OCI-M1 (cell line): ENCODE measurements around the gene XAGE1B.
"Not testable (repeated sequence)": the region's sequence is repeated elsewhere in the genome, so short reads cannot be mapped to it uniquely, and the experiment has no call there.

Experiments
- DNase-seq: peaks from one replicate; lab custom pipeline; 2025; lab: John Stamatoyannopoulos, UW

The XAGE1B gene

DNA sequence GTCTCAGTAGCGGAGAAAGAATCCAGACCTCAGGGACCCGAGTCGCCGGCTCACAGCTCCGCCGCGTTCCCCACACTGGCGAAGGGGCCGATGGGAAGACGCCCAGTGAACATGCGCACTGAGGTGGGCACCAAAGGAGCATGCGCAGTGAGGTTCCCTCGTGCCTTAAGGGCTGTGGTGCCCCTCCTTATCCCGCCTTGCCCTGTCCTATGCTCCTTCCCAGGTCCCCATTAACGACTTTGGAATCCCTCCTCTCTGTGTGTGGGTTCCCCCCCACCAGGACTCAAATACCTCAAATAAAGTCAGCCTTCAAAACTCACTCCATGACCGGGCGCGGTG, at the start of gene XAGE1B:
Gene XAGE1B, minus strand, starts transcription at position 77 of the 339 bp plus-strand sequence. CDS start 1,536 bp downstream, outside the sequence.
- DNase-seq, result not testable (repeated sequence)

DNA sequence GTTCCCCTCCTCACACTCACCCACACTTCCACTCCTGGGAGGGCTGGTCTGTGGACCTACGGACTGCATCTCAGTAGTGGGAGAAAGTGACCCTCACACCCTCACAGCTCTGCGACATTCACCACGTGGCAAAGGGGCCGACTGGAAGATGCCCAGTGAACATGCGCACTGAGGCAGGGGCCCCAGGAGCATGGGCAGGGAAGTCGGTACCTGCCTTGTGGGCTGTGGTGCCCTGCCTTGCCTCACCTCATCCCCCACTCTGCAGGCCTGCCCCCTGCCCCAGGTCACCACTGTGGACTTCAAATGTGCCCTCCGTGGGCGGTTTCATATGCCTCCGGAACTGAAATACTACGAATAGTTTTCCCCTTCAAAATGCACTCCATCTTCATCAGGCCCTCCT, 46.2 kb upstream of the XAGE1B start:
- DNase-seq, result no peak

DNA sequence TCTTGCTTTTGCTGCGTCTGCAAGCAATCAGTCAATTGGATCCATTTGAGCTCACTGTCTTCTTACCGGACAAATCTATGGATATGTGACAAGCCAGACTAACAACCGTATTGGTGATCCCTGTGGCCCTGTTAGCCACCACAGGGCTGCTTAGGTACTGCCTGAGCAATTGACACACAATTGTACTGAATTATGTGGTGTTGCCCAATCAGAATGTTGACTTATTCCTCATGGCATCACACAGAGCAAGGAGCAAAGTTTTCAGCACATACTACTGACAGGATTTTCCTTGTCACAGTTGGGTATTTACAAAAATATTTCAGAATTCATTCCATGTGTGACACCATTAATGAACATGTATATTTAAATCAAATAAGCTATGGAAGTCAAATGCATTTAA, 41.3 kb upstream of the XAGE1B start:
- no peak for DNase-seq

- DNase-seq, result no peak
These were observed 39.9 kb upstream of the XAGE1B start for GRCh38 chrX:52556741-52557140.

DNA sequence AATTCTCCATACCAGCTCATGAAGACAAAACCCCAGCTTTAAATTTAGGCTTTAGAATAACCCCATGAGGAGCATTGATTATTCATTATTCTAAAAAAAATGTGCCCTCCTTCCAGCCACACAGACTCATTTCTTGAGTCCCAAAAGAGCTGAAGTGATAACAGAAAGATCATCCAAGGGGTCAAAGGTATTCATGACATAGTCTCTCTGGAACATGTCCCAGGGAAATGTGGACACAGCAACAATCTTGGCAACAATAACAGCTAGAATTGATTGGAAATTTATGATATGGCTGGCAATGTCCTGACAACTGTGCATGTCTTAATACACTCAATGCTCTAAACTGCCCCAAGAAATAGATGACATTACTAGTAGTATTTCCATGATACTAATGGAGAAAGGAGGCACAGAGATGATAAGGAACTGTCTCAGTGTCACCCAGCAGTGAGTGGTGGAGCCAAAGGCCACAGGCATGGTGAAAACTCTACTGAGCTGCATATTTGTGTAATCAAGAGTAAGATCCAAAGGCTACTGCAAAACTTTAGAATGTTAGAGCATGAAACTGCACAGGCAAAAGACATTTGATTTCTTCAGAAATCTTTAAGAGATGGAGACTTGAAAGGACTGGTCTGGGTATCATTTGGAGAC, 37.3 kb upstream of the XAGE1B start:
- no peak for DNase-seq

- not testable (repeated sequence) for DNase-seq
These were observed 31.9 kb upstream of the XAGE1B start for GRCh38 chrX:52548769-52549168.

DNA sequence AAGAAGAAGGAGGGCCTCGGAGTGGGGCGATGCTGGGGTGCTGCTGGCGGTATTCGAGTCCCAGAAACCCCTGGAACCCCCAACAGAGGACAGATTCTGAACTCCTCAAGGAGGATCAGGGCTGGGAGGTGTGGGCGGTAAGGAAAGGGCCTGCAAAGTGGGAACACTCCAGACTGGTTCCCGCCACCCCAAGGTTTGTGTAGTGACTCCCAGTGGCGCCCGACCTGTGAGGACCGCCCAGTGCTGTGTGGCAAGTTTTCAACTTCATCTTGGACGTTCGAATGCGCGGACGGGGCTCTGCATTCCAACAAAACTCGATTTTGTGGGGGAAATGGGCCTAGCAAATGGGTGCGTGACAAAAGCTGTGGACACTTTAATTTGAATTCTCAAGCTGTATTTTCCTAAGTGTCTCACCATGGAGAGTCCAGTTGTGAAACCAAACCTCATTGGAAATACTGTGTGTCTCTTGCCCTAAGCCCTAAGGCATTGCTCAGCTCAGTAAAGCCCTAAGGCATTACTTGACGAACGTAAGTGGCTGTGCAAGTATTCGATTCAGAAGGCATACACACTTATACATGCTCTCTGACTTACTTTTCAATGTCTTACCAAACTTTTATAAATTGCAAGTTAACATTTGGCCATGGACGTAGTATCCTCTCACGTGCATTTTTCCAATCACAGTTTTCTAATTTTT, 27.4 kb upstream of the XAGE1B start:
- no peak for DNase-seq

- DNase-seq, result no peak
These were observed 25.4 kb upstream of the XAGE1B start for GRCh38 chrX:52542311-52542710.

GRCh38 chrX:52541051-52541450, 24.2 kb upstream of the XAGE1B start:
- not testable (repeated sequence) for DNase-seq

DNA sequence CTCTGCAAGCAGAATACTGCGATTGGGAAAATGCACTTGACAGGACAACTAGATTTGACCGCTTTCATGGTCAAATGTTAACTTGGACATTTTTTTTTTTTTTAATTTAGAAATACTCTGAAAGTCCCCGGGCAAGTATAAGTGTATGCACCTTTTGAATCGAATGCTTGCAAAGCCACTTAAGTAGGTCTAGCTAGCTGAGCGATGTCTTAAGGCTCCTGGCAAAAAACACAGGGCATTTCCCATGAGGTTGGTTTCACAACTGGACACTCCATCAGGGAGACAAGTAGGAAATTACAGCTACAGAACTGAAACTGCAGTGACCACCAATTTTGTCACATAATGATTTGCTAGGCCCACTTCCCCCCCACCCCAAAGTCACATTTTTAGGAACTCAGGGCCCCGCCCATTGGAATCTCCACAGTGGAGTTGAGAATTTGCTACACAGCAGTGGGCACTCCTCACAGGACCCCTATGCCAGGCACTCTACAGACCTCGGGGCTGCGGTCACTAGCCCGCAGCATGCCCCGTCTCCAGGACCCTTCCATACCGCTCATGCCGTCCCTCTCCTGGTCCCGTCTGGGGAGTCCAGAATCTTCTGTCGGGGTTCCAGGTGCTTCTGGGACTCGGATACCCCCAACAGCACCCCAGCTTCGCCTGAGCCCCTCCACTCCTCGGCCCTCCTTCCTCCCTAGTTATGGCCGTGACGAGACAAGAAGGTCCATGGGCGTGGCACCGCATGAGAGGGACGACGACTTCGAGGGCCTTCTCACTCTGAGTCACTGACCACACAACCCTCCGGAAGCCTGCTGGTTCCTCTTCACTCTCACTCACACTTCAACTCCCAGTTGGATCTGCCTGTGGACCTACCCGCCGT, 515 bp downstream of the XAGE1B start:
- DNase-seq, result not testable (repeated sequence)

DNA sequence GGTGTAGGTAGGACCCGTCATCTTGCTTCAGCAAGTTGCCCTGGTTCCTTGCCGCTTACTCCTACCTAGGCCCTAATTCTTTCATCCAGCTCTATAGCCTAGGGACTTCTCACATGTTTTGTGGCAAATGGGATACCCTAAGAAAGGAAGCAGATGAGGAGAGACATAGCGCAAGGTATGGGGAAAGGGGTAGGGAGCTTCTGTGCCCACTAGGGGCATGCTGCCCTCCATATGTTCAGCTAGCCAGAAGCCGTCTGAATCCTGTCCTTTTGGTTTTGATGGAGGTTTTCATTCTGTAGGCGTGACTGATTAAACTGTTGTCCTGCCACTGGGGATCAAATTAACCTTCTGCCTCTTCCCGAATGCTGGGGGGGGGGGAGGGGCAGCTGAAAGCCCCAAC, 5.7 kb downstream of the XAGE1B start:
- DNase-seq, result not testable (repeated sequence)

GRCh38 chrX:52509916-52510315, 6.9 kb downstream of the XAGE1B start:
- DNase-seq, result no peak

DNA sequence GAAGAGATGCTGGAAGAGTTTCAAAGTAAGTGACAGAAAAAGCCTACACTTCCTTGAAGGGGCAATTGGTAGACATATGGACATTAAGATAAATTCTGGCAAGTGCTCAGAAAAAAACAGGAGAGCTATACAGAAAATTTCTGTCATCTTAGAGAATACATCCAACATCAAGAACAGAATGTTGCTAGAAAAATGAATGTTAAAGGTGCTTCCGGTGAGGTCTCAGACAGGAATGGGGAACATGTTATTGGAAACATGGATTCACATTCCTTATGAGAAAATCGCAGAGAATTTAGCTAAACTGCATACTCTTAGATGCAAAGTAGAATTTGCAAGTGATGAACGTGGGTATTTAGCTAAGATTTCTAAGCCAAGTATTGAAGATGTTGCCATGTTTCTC, 9.5 kb downstream of the XAGE1B start:
- DNase-seq, result no peak

- DNase-seq, result no peak
These were observed 12.3 kb downstream of the XAGE1B start for GRCh38 chrX:52504551-52504950.

GRCh38 chrX:52501362-52501761, 15.5 kb downstream of the XAGE1B start:
- DNase-seq, result not testable (repeated sequence)

- not testable (repeated sequence) for DNase-seq
These were observed 20.5 kb downstream of the XAGE1B start for GRCh38 chrX:52496419-52496772.

- DNase-seq, result not testable (repeated sequence)
These were observed 21.1 kb downstream of the XAGE1B start, which contains the start of gene XAGE1A for GRCh38 chrX:52495545-52496418. Gene XAGE1A, plus strand, starts transcription at chrX:52495808. Its CDS starts 1,554 bp downstream, at chrX:52497362.

- DNase-seq, result not testable (repeated sequence)
These were observed 45.6 kb downstream of the XAGE1B start for GRCh38 chrX:52471301-52471700.
